ENCODE measurements around the gene GINS1.
"Not testable (repeated sequence)": the region's sequence is repeated elsewhere in the genome, so short reads cannot be mapped to it uniquely, and the experiment has no call there.

Gene GINS1

GRCh38 chr20:25390538-25391528, 16.6 kb upstream of the GINS1 start, which contains the start of gene ABHD12:
ABHD12 (minus strand) TSS chr20:25390835; CDS start chr20:25390703, 132 bp downstream.
- FAIRE-seq: peak; percentile 17

GRCh38 chr20:25394276-25394675, 13.2 kb upstream of the GINS1 start:
- FAIRE-seq: no peak

- no peak for FAIRE-seq
Measured at GRCh38 chr20:25394996-25395395, 12.5 kb upstream of the GINS1 start.

- no peak for FAIRE-seq
Measured at GRCh38 chr20:25397096-25397495, 10.4 kb upstream of the GINS1 start.

- no peak for FAIRE-seq
Measured at GRCh38 chr20:25397821-25398220, 9.7 kb upstream of the GINS1 start.

- no peak for FAIRE-seq
Measured at GRCh38 chr20:25398376-25399036, 9.0 kb upstream of the GINS1 start.

- FAIRE-seq: peak; percentile 89
Measured at GRCh38 chr20:25399037-25399430, 8.4 kb upstream of the GINS1 start.

- FAIRE-seq: not testable (repeated sequence)
Measured at GRCh38 chr20:25400291-25400732, 7.2 kb upstream of the GINS1 start.

GRCh38 chr20:25402583-25402982, 4.9 kb upstream of the GINS1 start:
- no peak for FAIRE-seq

GRCh38 chr20:25408170-25408547, 686 bp downstream of the GINS1 start:
- no peak for FAIRE-seq

- FAIRE-seq: no peak
Measured at GRCh38 chr20:25408890-25409289, 1.4 kb downstream of the GINS1 start.

- FAIRE-seq: no peak
Measured at GRCh38 chr20:25418776-25419175, 11.3 kb downstream of the GINS1 start.

- FAIRE-seq: no peak
Measured at GRCh38 chr20:25421102-25421501, 13.6 kb downstream of the GINS1 start.

- no peak for FAIRE-seq
Measured at GRCh38 chr20:25422032-25422431, 14.6 kb downstream of the GINS1 start.

GRCh38 chr20:25424536-25424935, 17.1 kb downstream of the GINS1 start:
- FAIRE-seq: no peak

- FAIRE-seq: no peak
Measured at GRCh38 chr20:25437153-25437581, 29.7 kb downstream of the GINS1 start.

- no peak for FAIRE-seq
Measured at GRCh38 chr20:25439328-25439727, 31.9 kb downstream of the GINS1 start.

- no peak for FAIRE-seq
Measured at GRCh38 chr20:25444556-25444955, 37.1 kb downstream of the GINS1 start.

- no peak for FAIRE-seq
Measured at GRCh38 chr20:25447671-25448070, 40.2 kb downstream of the GINS1 start.

- no peak for FAIRE-seq
Measured at GRCh38 chr20:25452333-25452732, 44.9 kb downstream of the GINS1 start.

- no peak for FAIRE-seq
Measured at GRCh38 chr20:25453035-25453810, 45.8 kb downstream of the GINS1 start.

- no peak for FAIRE-seq
Measured at GRCh38 chr20:25454153-25454900, 46.9 kb downstream of the GINS1 start.

Measured in G401.6 (cell line).